IMR-90 (cell line): ENCODE data around the gene CXCL6. TPM values are rescaled to one million over a fixed set of nuclear protein-coding genes. Genes with fewer than 3 reads are reported as not detected.

Source experiments
- ATAC-seq: fragments of 200-7000 bp; cut with Tn5 transposase; 2 replicates; pipeline ENCODE4 v1.9.1; 2020; ENCODE audit warnings: low read depth, mild to moderate bottlenecking, moderate library complexity
- BruUV-seq: library from RNA; stranded (reverse); fragments of 400-500 nt; replicated peaks from 2 replicates; lab custom pipeline; 2021; lab: Mats Ljungman, UMichigan
- CTCF ChIA-PET: fragments of 300-600 bp; formaldehyde crosslinking; extraction: SDS; loops from one replicate; lab custom pipeline; 2021; ENCODE audit warnings: antibody characterized with exemption; lab: Yijun Ruan, JAX
- POLR2A ChIA-PET: fragments of 300-600 bp; sonication (Branson Sonifier 250); formaldehyde crosslinking; loops from one replicate; lab custom pipeline; 2022; ENCODE audit warnings: antibody characterized with exemption; ENCODE audit not compliant: unreplicated experiment; lab: Charles Lee
- DNase-seq: peaks from one replicate; pipeline ENCODE4 v3.0.0; 2013
- H2AFZ ChIP-seq: replicated peaks from 2 replicates; pipeline ENCODE3; 2013; ENCODE audit warnings: low read length, mild to moderate bottlenecking; ENCODE audit not compliant: poor library complexity
- H2AK5ac ChIP-seq: 2 replicates; pipeline ENCODE4 v1.6.1; 2013; ENCODE audit warnings: low read depth, low read length, inconsistent platforms
- H2AK9ac ChIP-seq: replicated peaks from 2 replicates; pipeline ENCODE3; 2013; ENCODE audit warnings: mild to moderate bottlenecking, low read depth, low read length, moderate library complexity; ENCODE audit not compliant: poor library complexity
- H2BK120ac ChIP-seq: 2 replicates; pipeline ENCODE4 v1.6.1; 2013; ENCODE audit warnings: low read depth, low read length, inconsistent platforms
- H2BK15ac ChIP-seq: 3 replicates; pipeline ENCODE4 v1.6.1; 2013; ENCODE audit warnings: low read depth, low read length, inconsistent platforms
- H2BK20ac ChIP-seq: 2 replicates; pipeline ENCODE4 v1.6.1; 2013; ENCODE audit warnings: low read depth, mild to moderate bottlenecking, inconsistent platforms, low read length, moderate library complexity
- H2BK5ac ChIP-seq: 2 replicates; pipeline ENCODE4 v1.6.1; 2013; ENCODE audit warnings: mild to moderate bottlenecking, low read depth, low read length, inconsistent platforms; ENCODE audit not compliant: poor library complexity, severe bottlenecking
- H3K14ac ChIP-seq: replicated peaks from 2 replicates; pipeline ENCODE4 v1.6.1; 2013; ENCODE audit warnings: low read depth, low read length, inconsistent platforms
- H3K18ac ChIP-seq: 2 replicates; pipeline ENCODE4 v1.6.1; 2013; ENCODE audit warnings: low read depth, low read length, control low read depth
- H3K23ac ChIP-seq: 2 replicates; pipeline ENCODE4 v1.6.1; 2013; ENCODE audit warnings: low read depth, low read length, inconsistent platforms
- H3K27ac ChIP-seq: 2 replicates; pipeline ENCODE4 v1.5.1; 2013; ENCODE audit warnings: mild to moderate bottlenecking, control low read depth, low read length; ENCODE audit not compliant: insufficient read depth
- H3K27me3 ChIP-seq: 2 replicates; pipeline ENCODE4 v1.6.1; 2013; ENCODE audit warnings: low read length; ENCODE audit not compliant: control insufficient read depth, insufficient read depth
- H3K36me3 ChIP-seq: 2 replicates; pipeline ENCODE4 v1.6.1; 2013; ENCODE audit warnings: low read length, mixed read lengths; ENCODE audit not compliant: control insufficient read depth, insufficient read depth
- H3K4ac ChIP-seq: 2 replicates; pipeline ENCODE4 v1.6.1; 2013; ENCODE audit warnings: low read depth, low read length, inconsistent platforms
- H3K4me1 ChIP-seq: 2 replicates; pipeline ENCODE4 v1.6.1; 2013; ENCODE audit warnings: low read length, mixed read lengths; ENCODE audit not compliant: control insufficient read depth, insufficient read depth
- H3K4me2 ChIP-seq: 2 replicates; pipeline ENCODE4 v1.6.1; 2013; ENCODE audit warnings: low read depth, mild to moderate bottlenecking, control low read depth, low read length, moderate library complexity
- H3K4me3 ChIP-seq: 2 replicates; pipeline ENCODE4 v1.5.1; 2013; ENCODE audit warnings: low read depth, mild to moderate bottlenecking, control low read depth, low read length, moderate library complexity; ENCODE audit not compliant: insufficient read depth
- H3K56ac ChIP-seq: 2 replicates; pipeline ENCODE4 v1.6.1; 2013; ENCODE audit warnings: low read length, inconsistent platforms; ENCODE audit not compliant: insufficient read depth; ENCODE audit errors: extremely low read depth
- H3K79me1 ChIP-seq, 2 experiments: 2 replicates each; pipeline ENCODE4 v1.6.1; 2013; ENCODE audit warnings: low read length in 2 of 2, inconsistent platforms in 1 of 2, low read depth in 1 of 2
- H3K9ac ChIP-seq: 2 replicates; pipeline ENCODE4 v1.6.1; 2013; ENCODE audit warnings: low read depth, low read length, control low read depth
- H3K9me1 ChIP-seq: 2 replicates; pipeline ENCODE4 v1.6.1; 2013; ENCODE audit warnings: low read length, inconsistent platforms; ENCODE audit not compliant: insufficient read depth
- H3K9me3 ChIP-seq: 2 replicates; pipeline ENCODE4 v1.6.1; 2013; ENCODE audit warnings: low read length; ENCODE audit not compliant: control insufficient read depth, insufficient read depth
- H4K20me1 ChIP-seq: 2 replicates; pipeline ENCODE4 v1.6.1; 2013; ENCODE audit warnings: low read length, inconsistent platforms; ENCODE audit not compliant: insufficient read depth
- H4K5ac ChIP-seq: 2 replicates; pipeline ENCODE4 v1.6.1; 2013; ENCODE audit warnings: mild to moderate bottlenecking, low read depth, low read length, control low read depth
- H4K8ac ChIP-seq, 2 experiments: 2 replicates each; pipeline ENCODE4 v1.6.1; 2013; ENCODE audit warnings: low read depth in 2 of 2, low read length in 2 of 2, control low read depth in 1 of 2, inconsistent platforms in 1 of 2
- H4K91ac ChIP-seq: 2 replicates; pipeline ENCODE4 v1.6.1; 2013; ENCODE audit warnings: low read depth, low read length, inconsistent platforms; ENCODE audit not compliant: insufficient read depth
- BHLHE40 ChIP-seq: fragments of 150-350 bp; IDR thresholded peaks from 2 replicates; pipeline ENCODE4 v1.6.1; 2016; ENCODE audit warnings: mild to moderate bottlenecking, low read depth, low read length
- CEBPB ChIP-seq: IDR thresholded peaks from 2 replicates; pipeline ENCODE4 v1.6.1; 2012; ENCODE audit warnings: low read depth, low read length, improper control_type of control experiment
- CHD1 ChIP-seq: IDR thresholded peaks from 2 replicates; pipeline ENCODE4 v1.6.1; 2012; ENCODE audit warnings: low read depth, low read length, improper control_type of control experiment
- FOS ChIP-seq: fragments of 150-350 bp; IDR thresholded peaks from 2 replicates; pipeline ENCODE4 v1.6.1; 2016; ENCODE audit warnings: low read depth, low read length
- MAFK ChIP-seq: IDR thresholded peaks from 2 replicates; pipeline ENCODE4 v1.6.1; 2012; ENCODE audit warnings: low read depth, low read length, improper control_type of control experiment
- MAZ ChIP-seq: IDR thresholded peaks from 2 replicates; pipeline ENCODE4 v1.6.1; 2012; ENCODE audit warnings: low read depth, mild to moderate bottlenecking, low read length, improper control_type of control experiment, moderate library complexity, borderline replicate concordance
- MXI1 ChIP-seq: IDR thresholded peaks from 2 replicates; pipeline ENCODE4 v1.6.1; 2012; ENCODE audit warnings: low read depth, mild to moderate bottlenecking, low read length, moderate library complexity, borderline replicate concordance
- NFE2L2 ChIP-seq: fragments of 150-350 bp; IDR thresholded peaks from 2 replicates; pipeline ENCODE4 v1.6.1; 2016; ENCODE audit warnings: low read depth, mild to moderate bottlenecking, low read length
- POLR2A ChIP-seq: IDR thresholded peaks from 2 replicates; pipeline ENCODE4 v1.6.1; 2012; ENCODE audit warnings: mild to moderate bottlenecking, low read depth, low read length
- RAD21 ChIP-seq: IDR thresholded peaks from 2 replicates; pipeline ENCODE4 v1.6.1; 2012; ENCODE audit warnings: low read length, improper control_type of control experiment
- RCOR1 ChIP-seq: IDR thresholded peaks from 2 replicates; pipeline ENCODE4 v1.6.1; 2012; ENCODE audit warnings: mild to moderate bottlenecking, low read length, improper control_type of control experiment; ENCODE audit not compliant: insufficient replicate concordance
- RFX5 ChIP-seq: IDR thresholded peaks from 2 replicates; pipeline ENCODE4 v1.8.0; 2012; ENCODE audit warnings: low read depth, mild to moderate bottlenecking, low read length, moderate library complexity
- SMC3 ChIP-seq: fragments of 150-350 bp; IDR thresholded peaks from 2 replicates; pipeline ENCODE4 v1.6.1; 2016; ENCODE audit warnings: low read depth, mild to moderate bottlenecking, antibody characterized with exemption, low read length, moderate library complexity
- WGBS, 2 experiments: methylation state at CpG; one replicate each; pipeline versions ENCODE4 v1.1.5 to v1.1.7; 2013; ENCODE audit warnings: missing lambda C conversion rate in 2 of 2; ENCODE audit not compliant: insufficient read length in 1 of 2; ENCODE audit errors: extremely low coverage in 2 of 2; 5-methylcytosine and 5-hydroxymethylcytosine counted together
- dilution Hi-C: fragments of 300-500 bp; cut with HindIII; formaldehyde crosslinking; loops from one replicate; pipeline ENCODE4 v1.14.3; 2018; ENCODE audit warnings: low sequenced_read_pairs; ENCODE audit not compliant: unreplicated experiment
- in situ Hi-C: fragments of 300-500 bp; cut with MboI; formaldehyde crosslinking; loops from 3 replicates; pipeline ENCODE4 v1.14.3; 2019; ENCODE audit warnings: low sequenced_read_pairs, inconsistent platforms, mixed read lengths
- intact Hi-C: fragments of 100-400 bp; cut with micrococcal nuclease; formaldehyde crosslinking; loops from 2 replicates; pipeline ENCODE4 v1.10.0; 2022
- polyA plus RNA-seq, 3 experiments: library from polyadenylated mRNA; depleted of rRNA; stranded (reverse); fragments of >200 nt; gene quantifications; 2 replicates each; pipeline ENCODE4 v1.2.3, GENCODE V29; 2012; ENCODE audit warnings: low replicate concordance in 1 of 3
- total RNA-seq: library from RNA; depleted of rRNA; stranded (reverse); fragments of >200 nt; gene quantifications from 2 replicates; pipeline ENCODE4 v1.2.3, GENCODE V29; 2012
- TF ChIP-seq, protein P1 (sequence below): conservative IDR thresholded peaks from 2 replicates; pipeline ENCODE4 v1.5.1; 2012; ENCODE audit warnings: mild to moderate bottlenecking, low read depth, low read length, improper control_type of control experiment
- TF ChIP-seq, protein P2 (sequence below): fragments of 150-350 bp; IDR thresholded peaks from 2 replicates; pipeline ENCODE4 v1.6.1; 2017; ENCODE audit warnings: mild to moderate bottlenecking, antibody characterized with exemption, low read length, low read depth
- TF ChIP-seq, protein P3 (sequence below): fragments of 150-350 bp; IDR thresholded peaks from 2 replicates; pipeline ENCODE4 v1.6.1; 2016; ENCODE audit warnings: low read depth, mild to moderate bottlenecking, low read length, moderate library complexity, borderline replicate concordance

Gene CXCL6
- total and polyA plus RNA-seq, 2 of the 4 experiments (the other 2 are of a cell fraction) = not detected

DNA sequence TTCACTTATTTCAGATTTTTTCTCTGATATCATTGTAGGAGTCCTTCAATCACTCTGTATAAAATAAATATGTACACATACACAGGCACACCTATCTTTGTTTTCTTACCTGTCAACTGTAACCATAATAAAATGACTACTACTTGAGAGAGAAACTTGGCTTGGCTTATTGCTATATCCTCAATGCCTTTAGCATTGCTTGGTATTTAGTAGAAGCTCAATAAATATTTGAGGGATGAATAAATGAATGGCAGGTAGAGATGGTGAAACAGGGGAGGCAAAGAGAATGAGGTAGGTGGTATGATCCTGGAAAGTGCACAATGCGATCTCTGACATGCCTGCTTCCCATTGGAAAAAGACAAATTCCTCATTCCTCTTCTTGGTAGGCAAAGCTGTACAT is 21.8 kb upstream of the CXCL6 start:
- DNase-seq (no peak), ATAC-seq (no peak)
- intact Hi-C loops (loop anchor here (5.0 kb wide), 1 partner anchor 37 kb away; no protein-coding TSS in a partner anchor), dilution Hi-C loops (no loop called here), in situ Hi-C loops (no loop called here)
- H3K4me3 ChIP-seq = no peak overlapping the region
- H2BK5ac ChIP-seq = no peak overlapping the region
- no peaks in the 10 kb centered on the region for H3K36me3 ChIP-seq
- H3K79me1 ChIP-seq = no peaks in the 10 kb centered on the region
- 0 out of 2 replicates have a peak, but pooled peaks cover 1% of the 10 kb centered on the region for H3K4me1 ChIP-seq
- no peak overlapping the region for H3K23ac ChIP-seq
- no peaks in the 10 kb centered on the region for H4K20me1 ChIP-seq
- H3K18ac ChIP-seq = no peak overlapping the region
- H3K4ac ChIP-seq = no peak overlapping the region
- no peak overlapping the region for H3K14ac ChIP-seq
- no peak overlapping the region for H2BK20ac ChIP-seq
- 0 out of 3 replicates have a peak overlapping the region, but pooled peaks have one; percentile 41 for H2BK15ac ChIP-seq
- no peak overlapping the region for H4K8ac ChIP-seq
- no peaks in the 10 kb centered on the region for H3K9me3 ChIP-seq
- H2AK5ac ChIP-seq = 0 out of 2 replicates have a peak overlapping the region, but pooled peaks have one; percentile 3
- H3K27me3 ChIP-seq = peaks cover 2% of the 10 kb centered on the region; the same call in 1 of the 2 replicates
- no peak overlapping the region for H2BK120ac ChIP-seq
- ChIA-PET CTCF (no interaction called here), POLR2A (no interaction called here)
- no peak overlapping the region for H3K4me2 ChIP-seq
- TF ChIP-seq NFE2L2 (no peak), CEBPB (no peak), MAFK (no peak), BHLHE40 (no peak), SMC3 (no peak), RAD21 (no peak), MAZ (no peak), CHD1 (no peak), RCOR1 (no peak), MXI1 (no peak), RFX5 (no peak), FOS (no peak), POLR2A (no peak)
- TF ChIP-seq, protein P1, sequence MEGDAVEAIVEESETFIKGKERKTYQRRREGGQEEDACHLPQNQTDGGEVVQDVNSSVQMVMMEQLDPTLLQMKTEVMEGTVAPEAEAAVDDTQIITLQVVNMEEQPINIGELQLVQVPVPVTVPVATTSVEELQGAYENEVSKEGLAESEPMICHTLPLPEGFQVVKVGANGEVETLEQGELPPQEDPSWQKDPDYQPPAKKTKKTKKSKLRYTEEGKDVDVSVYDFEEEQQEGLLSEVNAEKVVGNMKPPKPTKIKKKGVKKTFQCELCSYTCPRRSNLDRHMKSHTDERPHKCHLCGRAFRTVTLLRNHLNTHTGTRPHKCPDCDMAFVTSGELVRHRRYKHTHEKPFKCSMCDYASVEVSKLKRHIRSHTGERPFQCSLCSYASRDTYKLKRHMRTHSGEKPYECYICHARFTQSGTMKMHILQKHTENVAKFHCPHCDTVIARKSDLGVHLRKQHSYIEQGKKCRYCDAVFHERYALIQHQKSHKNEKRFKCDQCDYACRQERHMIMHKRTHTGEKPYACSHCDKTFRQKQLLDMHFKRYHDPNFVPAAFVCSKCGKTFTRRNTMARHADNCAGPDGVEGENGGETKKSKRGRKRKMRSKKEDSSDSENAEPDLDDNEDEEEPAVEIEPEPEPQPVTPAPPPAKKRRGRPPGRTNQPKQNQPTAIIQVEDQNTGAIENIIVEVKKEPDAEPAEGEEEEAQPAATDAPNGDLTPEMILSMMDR = no peak
- TF ChIP-seq, protein P2, sequence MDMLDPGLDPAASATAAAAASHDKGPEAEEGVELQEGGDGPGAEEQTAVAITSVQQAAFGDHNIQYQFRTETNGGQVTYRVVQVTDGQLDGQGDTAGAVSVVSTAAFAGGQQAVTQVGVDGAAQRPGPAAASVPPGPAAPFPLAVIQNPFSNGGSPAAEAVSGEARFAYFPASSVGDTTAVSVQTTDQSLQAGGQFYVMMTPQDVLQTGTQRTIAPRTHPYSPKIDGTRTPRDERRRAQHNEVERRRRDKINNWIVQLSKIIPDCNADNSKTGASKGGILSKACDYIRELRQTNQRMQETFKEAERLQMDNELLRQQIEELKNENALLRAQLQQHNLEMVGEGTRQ = no peak
- TF ChIP-seq, protein P3, sequence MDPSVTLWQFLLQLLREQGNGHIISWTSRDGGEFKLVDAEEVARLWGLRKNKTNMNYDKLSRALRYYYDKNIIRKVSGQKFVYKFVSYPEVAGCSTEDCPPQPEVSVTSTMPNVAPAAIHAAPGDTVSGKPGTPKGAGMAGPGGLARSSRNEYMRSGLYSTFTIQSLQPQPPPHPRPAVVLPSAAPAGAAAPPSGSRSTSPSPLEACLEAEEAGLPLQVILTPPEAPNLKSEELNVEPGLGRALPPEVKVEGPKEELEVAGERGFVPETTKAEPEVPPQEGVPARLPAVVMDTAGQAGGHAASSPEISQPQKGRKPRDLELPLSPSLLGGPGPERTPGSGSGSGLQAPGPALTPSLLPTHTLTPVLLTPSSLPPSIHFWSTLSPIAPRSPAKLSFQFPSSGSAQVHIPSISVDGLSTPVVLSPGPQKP = no peak
- no TSS peak for BruUV-seq
- no peak overlapping the region for H2AK9ac ChIP-seq
- no peaks in the 10 kb centered on the region for H3K9me1 ChIP-seq
- H4K91ac ChIP-seq = no peak overlapping the region
- no peak overlapping the region for H2AFZ ChIP-seq
- H4K5ac ChIP-seq = no peak overlapping the region
- H3K27ac ChIP-seq = no peak overlapping the region
- H3K9ac ChIP-seq = no peak overlapping the region
- no peak overlapping the region for H3K56ac ChIP-seq
- no CpG with 5 or more reads among the region's 1 CpG for whole genome bisulfite sequencing, 2 experiments
